Transverse colon (tissue), 4 donors: Measurements from ENCODE around the gene SRP68.

Experiments
- POLR2A ChIP-seq: fragments of 450-650 bp; IDR thresholded peaks from one replicate; pipeline ENCODE4 v1.6.1; 2016; ENCODE audit warnings: antibody characterized with exemption, mild to moderate bottlenecking, moderate library complexity
- POLR2AphosphoS5 ChIP-seq, 3 donors: sonication (generic); formaldehyde crosslinking; IDR thresholded peaks; one replicate each; pipeline ENCODE4 v1.6.1; 2016; ENCODE audit warnings: antibody characterized with exemption in 3 of 3
- TF ChIP-seq, protein P1 (sequence below), 5 experiments: fragments of 200-600 bp in 3 of 5; fragments of 450-650 bp in 2 of 5; sonication (generic) in 3 of 5; IDR thresholded peaks; 1 replicate in 2 of 5; 2 replicates in 3 of 5; pipeline ENCODE4 v1.5.1; 2016 to 2017; ENCODE audit warnings: antibody characterized with exemption in 5 of 5, inconsistent platforms in 3 of 5, mild to moderate bottlenecking in 2 of 5, moderate library complexity in 1 of 5

GRCh38 chr17:76049836-76050537, 22.3 kb downstream of the SRP68 start:
- TF ChIP-seq, protein P1, sequence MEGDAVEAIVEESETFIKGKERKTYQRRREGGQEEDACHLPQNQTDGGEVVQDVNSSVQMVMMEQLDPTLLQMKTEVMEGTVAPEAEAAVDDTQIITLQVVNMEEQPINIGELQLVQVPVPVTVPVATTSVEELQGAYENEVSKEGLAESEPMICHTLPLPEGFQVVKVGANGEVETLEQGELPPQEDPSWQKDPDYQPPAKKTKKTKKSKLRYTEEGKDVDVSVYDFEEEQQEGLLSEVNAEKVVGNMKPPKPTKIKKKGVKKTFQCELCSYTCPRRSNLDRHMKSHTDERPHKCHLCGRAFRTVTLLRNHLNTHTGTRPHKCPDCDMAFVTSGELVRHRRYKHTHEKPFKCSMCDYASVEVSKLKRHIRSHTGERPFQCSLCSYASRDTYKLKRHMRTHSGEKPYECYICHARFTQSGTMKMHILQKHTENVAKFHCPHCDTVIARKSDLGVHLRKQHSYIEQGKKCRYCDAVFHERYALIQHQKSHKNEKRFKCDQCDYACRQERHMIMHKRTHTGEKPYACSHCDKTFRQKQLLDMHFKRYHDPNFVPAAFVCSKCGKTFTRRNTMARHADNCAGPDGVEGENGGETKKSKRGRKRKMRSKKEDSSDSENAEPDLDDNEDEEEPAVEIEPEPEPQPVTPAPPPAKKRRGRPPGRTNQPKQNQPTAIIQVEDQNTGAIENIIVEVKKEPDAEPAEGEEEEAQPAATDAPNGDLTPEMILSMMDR (IDR thresholded peaks at IDR 0.05) = no peak
- TF ChIP-seq POLR2A (no peak), POLR2AphosphoS5 (IDR thresholded peaks at IDR 0.05) (no peak)
